Activated naive CD4-positive, alpha-beta T cell treated with anti-CD3 and anti-CD28 coated beads, Interleukin-2, amount 50 U/mL, for 72 hours (primary cell): ENCODE results near the gene FAM184A. TPM values are rescaled to one million over a fixed set of nuclear protein-coding genes. Genes with fewer than 3 reads are reported as not detected.
"Not testable (repeated sequence)": the region's sequence is repeated elsewhere in the genome, so short reads cannot be mapped to it uniquely, and the experiment has no call there.

Source experiments
- ATAC-seq, 2 donors: fragments of 150-1000 bp; cut with Tn5 transposase; 2 replicates each; pipeline ENCODE4 v1.10.0; 2021; ENCODE audit warnings: mild to moderate bottlenecking in 2 of 2, moderate library complexity in 2 of 2
- DNase-seq, 2 donors: peaks; one replicate each; pipeline ENCODE4 v3.0.0; 2021 to 2022; ENCODE audit warnings: low spot score in 2 of 2
- H3K27ac Mint-ChIP-seq, 2 donors: one replicate each; pipeline ENCODE4 v1.8.0; 2022; ENCODE audit warnings: mild to moderate bottlenecking in 2 of 2, mixed read lengths in 2 of 2
- H3K36me3 Mint-ChIP-seq, 2 donors: one replicate each; pipeline ENCODE4 v1.8.0; 2022; ENCODE audit warnings: mixed read lengths in 2 of 2
- H3K9me3 Mint-ChIP-seq, 2 donors: one replicate each; pipeline ENCODE4 v1.8.0; 2022; ENCODE audit warnings: mixed read lengths in 2 of 2
- total RNA-seq, 2 donors: library from RNA; stranded (reverse); gene quantifications; one replicate each; pipeline ENCODE4 v1.2.3, GENCODE V29; 2022

Gene FAM184A, protein sequence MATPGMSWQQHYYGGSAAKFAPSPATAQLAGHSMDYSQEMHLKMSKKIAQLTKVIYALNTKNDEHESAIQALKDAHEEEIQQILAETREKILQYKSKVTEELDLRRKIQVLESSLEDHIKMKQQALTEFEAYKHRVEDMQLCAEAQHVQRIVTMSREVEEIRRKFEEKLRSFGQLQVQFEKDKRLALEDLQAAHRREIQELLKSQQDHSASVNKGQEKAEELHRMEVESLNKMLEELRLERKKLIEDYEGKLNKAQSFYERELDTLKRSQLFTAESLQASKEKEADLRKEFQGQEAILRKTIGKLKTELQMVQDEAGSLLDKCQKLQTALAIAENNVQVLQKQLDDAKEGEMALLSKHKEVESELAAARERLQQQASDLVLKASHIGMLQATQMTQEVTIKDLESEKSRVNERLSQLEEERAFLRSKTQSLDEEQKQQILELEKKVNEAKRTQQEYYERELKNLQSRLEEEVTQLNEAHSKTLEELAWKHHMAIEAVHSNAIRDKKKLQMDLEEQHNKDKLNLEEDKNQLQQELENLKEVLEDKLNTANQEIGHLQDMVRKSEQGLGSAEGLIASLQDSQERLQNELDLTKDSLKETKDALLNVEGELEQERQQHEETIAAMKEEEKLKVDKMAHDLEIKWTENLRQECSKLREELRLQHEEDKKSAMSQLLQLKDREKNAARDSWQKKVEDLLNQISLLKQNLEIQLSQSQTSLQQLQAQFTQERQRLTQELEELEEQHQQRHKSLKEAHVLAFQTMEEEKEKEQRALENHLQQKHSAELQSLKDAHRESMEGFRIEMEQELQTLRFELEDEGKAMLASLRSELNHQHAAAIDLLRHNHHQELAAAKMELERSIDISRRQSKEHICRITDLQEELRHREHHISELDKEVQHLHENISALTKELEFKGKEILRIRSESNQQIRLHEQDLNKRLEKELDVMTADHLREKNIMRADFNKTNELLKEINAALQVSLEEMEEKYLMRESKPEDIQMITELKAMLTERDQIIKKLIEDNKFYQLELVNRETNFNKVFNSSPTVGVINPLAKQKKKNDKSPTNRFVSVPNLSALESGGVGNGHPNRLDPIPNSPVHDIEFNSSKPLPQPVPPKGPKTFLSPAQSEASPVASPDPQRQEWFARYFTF
- 10 to 100 TPM in 1 of 2 donors, 1 to 10 TPM in 1; 8.3 to 24.9 TPM for total RNA-seq

GRCh38 chr6:119078376-119079282 lies at the start of gene FAM184A:
Gene FAM184A, minus strand, starts transcription at chr6:119078664. Its CDS starts 365 bp downstream, at chr6:119078299.
- peak within 1 kb of the TSS; percentile 91 to 93 for H3K27ac Mint-ChIP-seq
- H3K9me3 Mint-ChIP-seq: peaks cover 5 to 24% of the 10 kb centered on the region in 2 donors
- ATAC-seq (peak; percentile 61 to 67), DNase-seq (peak; percentile 72 to 78)
- peaks cover 16 to 28% of the 10 kb centered on the region in 2 donors for H3K36me3 Mint-ChIP-seq

DNA sequence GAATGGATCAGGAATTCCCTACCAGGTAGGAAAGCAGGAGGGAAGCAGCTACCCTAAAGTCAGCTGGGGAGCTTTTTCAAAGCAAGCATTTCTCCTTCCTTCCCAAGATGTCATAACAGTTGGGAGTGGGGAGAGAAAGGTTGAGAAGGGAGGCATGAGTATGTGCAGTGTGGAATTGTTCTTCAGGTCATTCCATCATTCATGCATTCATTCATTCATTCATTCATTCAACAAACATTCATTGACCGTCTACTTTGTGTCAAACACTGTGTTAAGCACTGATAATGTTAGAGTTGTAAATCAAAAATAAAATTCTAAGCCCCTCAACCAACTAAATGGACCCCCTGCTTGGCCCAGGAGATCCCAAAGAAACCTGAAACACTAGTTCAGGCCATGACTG lies 49.2 kb upstream of the FAM184A start:
- H3K36me3 Mint-ChIP-seq: no peaks in the 10 kb centered on the region
- no peak overlapping the region for H3K27ac Mint-ChIP-seq
- no peak for ATAC-seq
- H3K9me3 Mint-ChIP-seq: no peaks in the 10 kb centered on the region
- DNase-seq: no peak

GRCh38 chr6:119126826-119127225 lies 48.4 kb upstream of the FAM184A start:
- no peaks in the 10 kb centered on the region for H3K36me3 Mint-ChIP-seq
- no peaks in the 10 kb centered on the region for H3K9me3 Mint-ChIP-seq
- DNase-seq: no peak
- H3K27ac Mint-ChIP-seq: no peak overlapping the region
- no peak for ATAC-seq

DNA sequence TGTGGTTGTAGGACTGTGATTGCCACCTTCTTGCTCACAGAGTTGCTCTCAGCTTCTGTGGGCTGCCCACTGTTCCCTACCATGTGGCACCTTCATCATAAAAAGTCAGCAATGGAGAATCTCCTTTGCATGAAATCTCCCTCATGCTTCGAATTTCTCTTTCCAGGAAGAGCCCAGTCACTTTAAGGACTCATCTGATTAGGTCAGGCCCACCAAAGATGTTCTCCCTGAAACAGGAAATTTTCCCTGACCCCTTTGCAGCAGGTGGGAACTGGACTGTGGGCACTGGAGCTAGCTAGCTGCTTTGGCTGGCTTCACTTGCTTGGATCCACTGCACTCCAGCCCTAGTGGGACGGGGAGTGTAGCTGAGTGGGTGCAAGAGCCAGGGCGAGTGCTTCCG lies 47.7 kb upstream of the FAM184A start:
- Mint-ChIP-seq H3K36me3 (no peaks in the 10 kb centered on the region), H3K9me3 (no peaks in the 10 kb centered on the region), H3K27ac (no peak overlapping the region)
- no peak for ATAC-seq
- no peak for DNase-seq

GRCh38 chr6:119125576-119125975 lies 47.1 kb upstream of the FAM184A start:
- DNase-seq: no peak
- no peaks in the 10 kb centered on the region for H3K9me3 Mint-ChIP-seq
- no peaks in the 10 kb centered on the region for H3K36me3 Mint-ChIP-seq
- H3K27ac Mint-ChIP-seq: no peak overlapping the region
- no peak for ATAC-seq

DNA sequence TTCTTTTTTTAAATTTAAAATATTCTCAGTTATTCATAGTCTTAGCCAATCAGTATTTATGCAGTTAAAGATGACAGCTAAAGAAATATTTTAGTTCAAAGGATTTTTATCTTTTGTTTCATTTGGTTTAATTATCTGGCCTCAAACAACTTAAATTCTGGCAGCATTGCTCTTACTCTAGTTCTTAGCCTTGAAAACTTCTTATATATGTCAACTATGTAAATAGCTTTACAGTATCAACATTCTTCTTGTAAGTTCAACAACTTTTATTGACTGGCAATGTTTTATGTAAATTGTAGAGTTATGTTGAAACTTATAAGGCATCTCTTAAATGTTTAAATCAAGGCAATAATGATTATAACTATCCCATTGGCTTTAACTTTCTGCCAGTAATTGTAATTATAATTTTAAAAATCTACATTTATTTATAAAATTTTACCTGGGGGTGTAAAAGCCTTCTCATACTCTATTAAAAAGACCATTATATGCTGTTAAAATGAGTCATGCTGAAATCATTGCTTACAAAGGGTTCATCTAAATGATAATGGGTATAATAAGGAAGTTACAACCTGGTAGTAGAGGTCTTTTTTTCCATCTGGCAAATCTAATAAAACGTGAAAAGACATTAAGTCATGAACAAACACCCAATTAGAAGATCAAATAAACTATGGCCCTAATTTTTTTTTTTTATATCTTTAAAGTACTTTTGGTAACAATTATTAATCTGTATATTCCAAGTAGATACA lies 45.8 kb upstream of the FAM184A start:
- Mint-ChIP-seq H3K27ac (no peak overlapping the region), H3K9me3 (no peaks in the 10 kb centered on the region), H3K36me3 (no peaks in the 10 kb centered on the region)
- DNase-seq (no peak), ATAC-seq (no peak)

GRCh38 chr6:119122336-119122735 lies 43.9 kb upstream of the FAM184A start:
- Mint-ChIP-seq H3K27ac (no peak overlapping the region), H3K36me3 (no peaks in the 10 kb centered on the region), H3K9me3 (no peaks in the 10 kb centered on the region)
- no peak for ATAC-seq
- no peak for DNase-seq

DNA sequence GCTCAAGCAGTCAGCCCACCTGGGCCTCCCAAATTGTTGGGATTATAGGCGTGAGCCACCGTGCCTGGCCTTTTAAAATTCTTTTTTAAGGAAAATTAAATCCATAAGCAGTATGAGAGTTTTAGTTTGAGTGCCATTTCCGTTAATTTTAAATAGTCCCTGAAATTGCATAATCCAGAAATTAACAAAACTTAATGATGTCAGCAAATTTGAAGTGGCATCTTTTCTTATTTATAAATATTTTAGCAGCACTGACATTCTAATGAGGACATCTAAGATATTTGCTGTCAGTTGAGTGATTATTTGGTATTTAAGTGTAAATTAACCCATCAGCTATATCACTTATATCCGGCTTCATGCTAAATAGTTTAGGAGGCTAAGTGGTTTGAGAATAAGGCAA lies 42.9 kb upstream of the FAM184A start:
- H3K9me3 Mint-ChIP-seq: no peaks in the 10 kb centered on the region
- no peak for ATAC-seq
- no peak for DNase-seq
- H3K27ac Mint-ChIP-seq: no peak overlapping the region
- no peaks in the 10 kb centered on the region for H3K36me3 Mint-ChIP-seq

GRCh38 chr6:119119989-119120388 lies 41.5 kb upstream of the FAM184A start:
- ATAC-seq (no peak), DNase-seq (no peak)
- no peaks in the 10 kb centered on the region for H3K9me3 Mint-ChIP-seq
- no peaks in the 10 kb centered on the region for H3K36me3 Mint-ChIP-seq
- H3K27ac Mint-ChIP-seq: no peak overlapping the region

DNA sequence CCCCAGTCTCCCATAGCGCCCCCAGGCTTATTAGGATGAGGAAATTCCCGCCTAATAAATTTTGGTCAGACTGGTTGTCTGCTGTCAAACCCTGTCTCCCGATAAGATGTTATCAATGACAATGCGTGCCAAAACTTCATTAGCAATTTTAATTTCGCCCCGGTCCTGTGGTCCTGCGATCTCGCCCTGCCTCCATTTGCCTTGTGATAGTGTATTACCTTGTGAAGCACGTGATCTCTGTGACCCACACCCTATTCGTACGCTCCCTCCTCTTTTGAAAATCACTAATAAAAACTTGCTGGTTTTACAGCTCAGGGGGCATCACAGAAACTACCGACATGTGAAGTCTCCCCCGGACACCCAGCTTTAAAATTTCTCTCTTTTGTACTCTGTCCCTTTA lies 40.6 kb upstream of the FAM184A start:
- ATAC-seq, H3K9me3 Mint-ChIP-seq, H3K36me3 Mint-ChIP-seq, H3K27ac Mint-ChIP-seq, DNase-seq: not testable (repeated sequence)

- no peak for DNase-seq
- H3K9me3 Mint-ChIP-seq: no peaks in the 10 kb centered on the region
- H3K27ac Mint-ChIP-seq: no peak overlapping the region
- H3K36me3 Mint-ChIP-seq: no peaks in the 10 kb centered on the region
- no peak for ATAC-seq
These were observed 38.3 kb upstream of the FAM184A start for GRCh38 chr6:119116712-119117281.

GRCh38 chr6:119113961-119114360 lies 35.5 kb upstream of the FAM184A start:
- ATAC-seq (no peak), DNase-seq (no peak)
- no peaks in the 10 kb centered on the region for H3K36me3 Mint-ChIP-seq
- no peaks in the 10 kb centered on the region for H3K9me3 Mint-ChIP-seq
- no peak overlapping the region for H3K27ac Mint-ChIP-seq

- H3K9me3 Mint-ChIP-seq: no peaks in the 10 kb centered on the region
- ATAC-seq: peak in 1 of 2 donors; percentile 29
- no peak overlapping the region for H3K27ac Mint-ChIP-seq
These were observed 34.5 kb upstream of the FAM184A start for GRCh38 chr6:119112812-119113530.

DNA sequence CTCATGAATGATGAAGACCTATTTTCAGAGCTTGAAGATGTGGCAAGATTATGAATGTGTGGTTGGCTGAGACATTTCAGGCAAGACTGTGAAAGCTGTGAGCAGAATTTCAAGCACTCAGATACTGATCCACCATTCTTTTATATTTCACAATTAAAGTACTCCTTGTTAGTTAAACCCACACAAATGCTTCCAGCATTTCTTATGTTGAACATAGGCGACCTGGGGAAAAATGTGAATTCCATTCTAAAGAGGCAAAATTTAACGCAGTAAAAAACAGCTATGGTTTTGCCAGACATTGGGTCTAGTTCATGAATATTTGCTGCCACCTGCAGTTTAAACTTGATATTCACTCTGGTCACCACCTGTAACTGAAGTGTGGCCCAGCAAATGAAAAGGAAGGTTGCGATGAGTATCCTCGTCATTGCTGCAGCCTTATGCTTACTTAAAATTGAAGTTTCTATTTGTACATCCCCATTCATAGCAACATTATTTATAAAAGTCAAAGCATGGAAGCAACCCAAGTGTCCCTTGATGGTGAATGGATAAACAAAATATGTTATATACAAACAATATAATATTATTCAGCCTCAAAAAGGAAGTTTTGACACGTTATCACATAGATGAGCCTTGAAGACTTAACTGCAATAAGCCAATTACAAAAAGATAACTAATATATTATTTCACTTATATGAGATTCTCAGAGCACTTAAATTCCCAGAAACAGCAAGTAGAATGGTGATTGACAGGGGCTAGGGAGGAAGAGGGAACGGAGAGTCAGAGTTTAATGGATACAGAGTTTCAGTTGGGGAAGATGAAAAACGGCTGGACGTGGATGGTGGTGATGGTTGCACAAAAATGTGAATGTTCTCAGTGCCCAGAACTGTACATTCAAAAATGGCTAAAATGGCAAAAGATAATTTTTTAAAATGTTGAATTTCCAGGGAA lies 32.4 kb upstream of the FAM184A start:
- H3K27ac Mint-ChIP-seq: peak overlapping the region in 1 of 2 donors; percentile 55
- no peaks in the 10 kb centered on the region for H3K9me3 Mint-ChIP-seq
- no peaks in the 10 kb centered on the region for H3K36me3 Mint-ChIP-seq
- peak in 1 of 2 donors; percentile 64 for DNase-seq
- peak; percentile 85 for ATAC-seq

More at GRCh38 chr6:119112812-119113530, 34.5 kb upstream of the FAM184A start:
- no peak for DNase-seq
- H3K36me3 Mint-ChIP-seq: no peaks in the 10 kb centered on the region
